ENCODE measurements around the gene NDUFAF7.

GRCh38 chr2:37287966-37288365 lies 56.5 kb downstream of the NDUFAF7 start:
- no peak for TF ChIP-seq CTCF (IDR thresholded peaks at IDR 0.05)
- no peak for TF ChIP-seq EP300 (IDR thresholded peaks at IDR 0.05)
